ENCODE measurements around the gene NLRP5.

DNA sequence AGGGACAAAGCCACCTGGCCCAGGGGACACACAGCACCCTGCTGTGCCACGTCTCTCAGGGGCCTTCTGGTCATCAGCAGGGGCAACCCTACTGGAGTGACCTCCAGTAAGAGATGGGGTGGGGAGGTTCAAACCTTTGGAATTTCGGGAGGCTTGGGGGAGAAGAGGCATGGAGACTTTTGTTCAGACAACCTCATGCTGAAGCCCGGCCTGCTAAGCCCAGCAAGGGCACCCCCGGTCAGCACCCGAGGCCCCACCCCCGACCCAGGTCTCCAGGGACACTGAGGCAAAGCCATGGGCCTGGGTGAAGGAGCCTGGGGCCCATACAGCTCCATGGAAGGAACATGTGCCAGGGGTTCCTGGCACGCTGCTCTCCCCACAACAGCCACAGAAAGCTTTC lies 111.2 kb downstream of the NLRP5 start:
- TF ChIP-seq CTCF (conservative IDR thresholded peaks at IDR 0.05) (no peak), EZH2 (IDR thresholded peaks at IDR 0.05; ENCODE audit: low read depth) (no peak)
